ENCODE results near the gene CABP5. TPM values are rescaled to one million over a fixed set of nuclear protein-coding genes. Genes with fewer than 3 reads are reported as not detected.

The CABP5 gene
- total and polyA plus RNA-seq, 2 donors (not counting 1 experiment from before 2014, with no cell fraction given), result not detected

- Histone ChIP-seq H3K27me3 (ENCODE audit: control insufficient read depth, insufficient read depth, low read length) (no peaks in the 10 kb centered on the region), H3K79me2 (ENCODE audit: control insufficient read depth, insufficient read depth, low read length) (no peaks in the 10 kb centered on the region), H3K4me2 (ENCODE audit: extremely low read depth, insufficient read depth, low read length) (no peak overlapping the region), H3K4me3 (replicated peaks in 1 of 4; ENCODE audit: control extremely low read depth in 1 of 4, insufficient read depth in 1 of 4, low read depth in 3 of 4, low read length in 4 of 4) (no peak overlapping the region), H3K9me3 (ENCODE audit: control insufficient read depth, insufficient read depth, low read depth, low read length) (no peaks in the 10 kb centered on the region), H3K27ac (ENCODE audit: insufficient read depth, low read length) (no peak overlapping the region), H3K36me3 (ENCODE audit: control insufficient read depth, insufficient read depth, low read length) (no peaks in the 10 kb centered on the region), H4K20me1 (ENCODE audit: control insufficient read depth, extremely low read depth, insufficient read depth, low read length) (no peaks in the 10 kb centered on the region), H2AFZ (ENCODE audit: low read length) (no peak overlapping the region), H3K9ac (ENCODE audit: insufficient read depth, low read length) (no peak overlapping the region), H3K4me1 (ENCODE audit: control insufficient read depth, extremely low read depth, insufficient read depth, low read length) (no peaks in the 10 kb centered on the region)
- DNase-seq (ENCODE audit: low read depth in 2 of 2), result no peak
- no peak for TF ChIP-seq EZH2 (IDR thresholded peaks at IDR 0.05; ENCODE audit: low read length, missing control alignments)
- TF ChIP-seq CTCF (conservative IDR thresholded peaks at IDR 0.05 in 1 of 2, IDR thresholded peaks at IDR 0.05 in 1 of 2; ENCODE audit: low read depth in 1 of 2, low read length in 2 of 2), result no peak
Observed at GRCh38 chr19:48010932-48011758, 32.7 kb downstream of the CABP5 start.

- Histone ChIP-seq H3K9ac (ENCODE audit: insufficient read depth, low read length) (no peak overlapping the region), H4K20me1 (ENCODE audit: control insufficient read depth, extremely low read depth, insufficient read depth, low read length) (no peaks in the 10 kb centered on the region), H3K27me3 (ENCODE audit: control insufficient read depth, insufficient read depth, low read length) (no peaks in the 10 kb centered on the region), H3K4me1 (ENCODE audit: control insufficient read depth, extremely low read depth, insufficient read depth, low read length) (no peaks in the 10 kb centered on the region), H2AFZ (ENCODE audit: low read length) (no peak overlapping the region), H3K27ac (ENCODE audit: insufficient read depth, low read length) (no peak overlapping the region), H3K4me3 (replicated peaks in 1 of 4; ENCODE audit: control extremely low read depth in 1 of 4, insufficient read depth in 1 of 4, low read depth in 3 of 4, low read length in 4 of 4) (no peak overlapping the region), H3K9me3 (ENCODE audit: control insufficient read depth, insufficient read depth, low read depth, low read length) (no peaks in the 10 kb centered on the region), H3K4me2 (ENCODE audit: extremely low read depth, insufficient read depth, low read length) (no peak overlapping the region), H3K36me3 (ENCODE audit: control insufficient read depth, insufficient read depth, low read length) (no peaks in the 10 kb centered on the region), H3K79me2 (ENCODE audit: control insufficient read depth, insufficient read depth, low read length) (no peaks in the 10 kb centered on the region)
- no peak for TF ChIP-seq CTCF (conservative IDR thresholded peaks at IDR 0.05 in 1 of 2, IDR thresholded peaks at IDR 0.05 in 1 of 2; ENCODE audit: low read depth in 1 of 2, low read length in 2 of 2)
- no peak for TF ChIP-seq EZH2 (IDR thresholded peaks at IDR 0.05; ENCODE audit: low read length, missing control alignments)
- DNase-seq (ENCODE audit: low read depth in 2 of 2), result no peak
Observed at GRCh38 chr19:48006762-48007161, 37.1 kb downstream of the CABP5 start.

- Histone ChIP-seq H2AFZ (ENCODE audit: low read length) (no peak overlapping the region), H3K4me1 (ENCODE audit: control insufficient read depth, extremely low read depth, insufficient read depth, low read length) (no peaks in the 10 kb centered on the region), H3K4me2 (ENCODE audit: extremely low read depth, insufficient read depth, low read length) (no peak overlapping the region), H3K27me3 (ENCODE audit: control insufficient read depth, insufficient read depth, low read length) (no peaks in the 10 kb centered on the region), H3K36me3 (ENCODE audit: control insufficient read depth, insufficient read depth, low read length) (no peaks in the 10 kb centered on the region), H3K9me3 (ENCODE audit: control insufficient read depth, insufficient read depth, low read depth, low read length) (no peaks in the 10 kb centered on the region), H3K27ac (ENCODE audit: insufficient read depth, low read length) (no peak overlapping the region), H4K20me1 (ENCODE audit: control insufficient read depth, extremely low read depth, insufficient read depth, low read length) (no peaks in the 10 kb centered on the region), H3K79me2 (ENCODE audit: control insufficient read depth, insufficient read depth, low read length) (no peaks in the 10 kb centered on the region), H3K9ac (ENCODE audit: insufficient read depth, low read length) (no peak overlapping the region), H3K4me3 (replicated peaks in 1 of 4; ENCODE audit: control extremely low read depth in 1 of 4, insufficient read depth in 1 of 4, low read depth in 3 of 4, low read length in 4 of 4) (no peak overlapping the region)
- DNase-seq (ENCODE audit: low read depth in 2 of 2), result no peak
- TF ChIP-seq CTCF (conservative IDR thresholded peaks at IDR 0.05 in 1 of 2, IDR thresholded peaks at IDR 0.05 in 1 of 2; ENCODE audit: low read depth in 1 of 2, low read length in 2 of 2) (no peak), EZH2 (IDR thresholded peaks at IDR 0.05; ENCODE audit: low read length, missing control alignments) (no peak)
Observed at GRCh38 chr19:48004236-48004635, 39.6 kb downstream of the CABP5 start.
